Smooth muscle cell of the brain vasculature (primary cell): ENCODE data around the gene UBE2R2.
"Not testable (repeated sequence)": the region's sequence is repeated elsewhere in the genome, so short reads cannot be mapped to it uniquely, and the experiment has no call there.

Source experiments
- DNase-seq: peaks from one replicate; pipeline ENCODE4 v3.0.0-alpha.2; 2012; ENCODE audit warnings: low read depth, low spot score

UBE2R2 gene

GRCh38 chr9:33927694-33928093 lies 110.7 kb downstream of the UBE2R2 start:
- DNase-seq = no peak

GRCh38 chr9:33931326-33931725 lies 114.4 kb downstream of the UBE2R2 start:
- no peak for DNase-seq

GRCh38 chr9:33932078-33932807 lies 115.3 kb downstream of the UBE2R2 start:
- DNase-seq = no peak

- DNase-seq = no peak
These were observed 117.4 kb downstream of the UBE2R2 start for GRCh38 chr9:33934188-33934878.

GRCh38 chr9:33939924-33940874 lies 123.2 kb downstream of the UBE2R2 start:
- no peak for DNase-seq

GRCh38 chr9:33942471-33943083 lies 125.6 kb downstream of the UBE2R2 start:
- peak; percentile 53 for DNase-seq

GRCh38 chr9:33943389-33943788 lies 126.4 kb downstream of the UBE2R2 start:
- DNase-seq = no peak

GRCh38 chr9:33946779-33947535 lies 130.0 kb downstream of the UBE2R2 start:
- peak; percentile 47 for DNase-seq

GRCh38 chr9:33950371-33950770 lies 133.4 kb downstream of the UBE2R2 start:
- no peak for DNase-seq

GRCh38 chr9:33952066-33952465 lies 135.1 kb downstream of the UBE2R2 start:
- no peak for DNase-seq

GRCh38 chr9:33956544-33956943 lies 139.6 kb downstream of the UBE2R2 start:
- no peak for DNase-seq

GRCh38 chr9:33959725-33960124 lies 142.8 kb downstream of the UBE2R2 start:
- DNase-seq = no peak

GRCh38 chr9:33962468-33962867 lies 145.5 kb downstream of the UBE2R2 start:
- DNase-seq = not testable (repeated sequence)

GRCh38 chr9:33964086-33964768 lies 147.3 kb downstream of the UBE2R2 start:
- DNase-seq = no peak
